Lower leg skin (tissue), 3 donors: ENCODE data around the gene AP3D1.

ENCODE experiments used
- POLR2A ChIP-seq, 2 donors: fragments of 450-650 bp; IDR thresholded peaks; one replicate each; pipeline ENCODE4 v1.6.1; 2016 to 2017; ENCODE audit warnings: antibody characterized with exemption in 2 of 2, mild to moderate bottlenecking in 1 of 2, moderate library complexity in 1 of 2
- TF ChIP-seq, protein P1 (sequence below), 3 donors: fragments of 450-650 bp; IDR thresholded peaks; one replicate each; pipeline ENCODE4 v1.5.1; 2016; ENCODE audit warnings: antibody characterized with exemption in 3 of 3, mild to moderate bottlenecking in 3 of 3, moderate library complexity in 2 of 3

GRCh38 chr19:2195914-2196313 lies 44.5 kb upstream of the AP3D1 start:
- no peak for TF ChIP-seq POLR2A (IDR thresholded peaks at IDR 0.05)
- TF ChIP-seq, protein P1, sequence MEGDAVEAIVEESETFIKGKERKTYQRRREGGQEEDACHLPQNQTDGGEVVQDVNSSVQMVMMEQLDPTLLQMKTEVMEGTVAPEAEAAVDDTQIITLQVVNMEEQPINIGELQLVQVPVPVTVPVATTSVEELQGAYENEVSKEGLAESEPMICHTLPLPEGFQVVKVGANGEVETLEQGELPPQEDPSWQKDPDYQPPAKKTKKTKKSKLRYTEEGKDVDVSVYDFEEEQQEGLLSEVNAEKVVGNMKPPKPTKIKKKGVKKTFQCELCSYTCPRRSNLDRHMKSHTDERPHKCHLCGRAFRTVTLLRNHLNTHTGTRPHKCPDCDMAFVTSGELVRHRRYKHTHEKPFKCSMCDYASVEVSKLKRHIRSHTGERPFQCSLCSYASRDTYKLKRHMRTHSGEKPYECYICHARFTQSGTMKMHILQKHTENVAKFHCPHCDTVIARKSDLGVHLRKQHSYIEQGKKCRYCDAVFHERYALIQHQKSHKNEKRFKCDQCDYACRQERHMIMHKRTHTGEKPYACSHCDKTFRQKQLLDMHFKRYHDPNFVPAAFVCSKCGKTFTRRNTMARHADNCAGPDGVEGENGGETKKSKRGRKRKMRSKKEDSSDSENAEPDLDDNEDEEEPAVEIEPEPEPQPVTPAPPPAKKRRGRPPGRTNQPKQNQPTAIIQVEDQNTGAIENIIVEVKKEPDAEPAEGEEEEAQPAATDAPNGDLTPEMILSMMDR (IDR thresholded peaks at IDR 0.05): no peak
